Measurements from ENCODE around the gene NR1H2.

The NR1H2 gene

DNA sequence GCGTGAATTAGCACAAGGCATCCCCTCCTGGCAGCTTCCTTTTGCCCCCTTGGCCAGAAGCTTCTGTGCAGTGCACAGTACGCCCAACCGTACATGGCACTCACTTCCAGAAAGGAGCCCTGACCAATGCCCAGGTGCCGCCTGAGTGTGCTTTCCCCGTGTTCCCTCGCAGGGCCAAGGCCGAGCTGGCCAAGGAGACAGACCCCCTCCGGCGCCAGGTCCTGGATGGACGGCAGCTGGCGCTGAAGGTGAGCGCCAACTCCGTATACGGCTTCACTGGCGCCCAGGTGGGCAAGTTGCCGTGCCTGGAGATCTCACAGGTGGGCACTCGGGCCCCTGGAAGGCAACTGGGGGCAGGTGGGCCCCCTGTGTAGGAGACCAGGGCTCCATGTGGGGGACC lies 33.1 kb downstream of the NR1H2 start:
- TF ChIP-seq, protein P1, sequence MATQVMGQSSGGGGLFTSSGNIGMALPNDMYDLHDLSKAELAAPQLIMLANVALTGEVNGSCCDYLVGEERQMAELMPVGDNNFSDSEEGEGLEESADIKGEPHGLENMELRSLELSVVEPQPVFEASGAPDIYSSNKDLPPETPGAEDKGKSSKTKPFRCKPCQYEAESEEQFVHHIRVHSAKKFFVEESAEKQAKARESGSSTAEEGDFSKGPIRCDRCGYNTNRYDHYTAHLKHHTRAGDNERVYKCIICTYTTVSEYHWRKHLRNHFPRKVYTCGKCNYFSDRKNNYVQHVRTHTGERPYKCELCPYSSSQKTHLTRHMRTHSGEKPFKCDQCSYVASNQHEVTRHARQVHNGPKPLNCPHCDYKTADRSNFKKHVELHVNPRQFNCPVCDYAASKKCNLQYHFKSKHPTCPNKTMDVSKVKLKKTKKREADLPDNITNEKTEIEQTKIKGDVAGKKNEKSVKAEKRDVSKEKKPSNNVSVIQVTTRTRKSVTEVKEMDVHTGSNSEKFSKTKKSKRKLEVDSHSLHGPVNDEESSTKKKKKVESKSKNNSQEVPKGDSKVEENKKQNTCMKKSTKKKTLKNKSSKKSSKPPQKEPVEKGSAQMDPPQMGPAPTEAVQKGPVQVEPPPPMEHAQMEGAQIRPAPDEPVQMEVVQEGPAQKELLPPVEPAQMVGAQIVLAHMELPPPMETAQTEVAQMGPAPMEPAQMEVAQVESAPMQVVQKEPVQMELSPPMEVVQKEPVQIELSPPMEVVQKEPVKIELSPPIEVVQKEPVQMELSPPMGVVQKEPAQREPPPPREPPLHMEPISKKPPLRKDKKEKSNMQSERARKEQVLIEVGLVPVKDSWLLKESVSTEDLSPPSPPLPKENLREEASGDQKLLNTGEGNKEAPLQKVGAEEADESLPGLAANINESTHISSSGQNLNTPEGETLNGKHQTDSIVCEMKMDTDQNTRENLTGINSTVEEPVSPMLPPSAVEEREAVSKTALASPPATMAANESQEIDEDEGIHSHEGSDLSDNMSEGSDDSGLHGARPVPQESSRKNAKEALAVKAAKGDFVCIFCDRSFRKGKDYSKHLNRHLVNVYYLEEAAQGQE (IDR thresholded peaks at IDR 0.05; ENCODE audit: insufficient read depth in 1 of 2, low read depth in 2 of 2, low read length in 2 of 2): no peak
- no peak for TF ChIP-seq POLR2AphosphoS5 (IDR thresholded peaks at IDR 0.05; ENCODE audit: low read depth, low read length)
- no peak for TF ChIP-seq SIN3A (IDR thresholded peaks at IDR 0.05; ENCODE audit: borderline replicate concordance, insufficient read depth, low read length)
- TF ChIP-seq FOXP2 (optimal IDR thresholded peaks at IDR 0.05; ENCODE audit: borderline replicate concordance, extremely low read depth, extremely low read length, insufficient read depth): no peak
- no peak for TF ChIP-seq TAF1 (IDR thresholded peaks at IDR 0.05; ENCODE audit: borderline replicate concordance, insufficient read depth, low read length)

DNA sequence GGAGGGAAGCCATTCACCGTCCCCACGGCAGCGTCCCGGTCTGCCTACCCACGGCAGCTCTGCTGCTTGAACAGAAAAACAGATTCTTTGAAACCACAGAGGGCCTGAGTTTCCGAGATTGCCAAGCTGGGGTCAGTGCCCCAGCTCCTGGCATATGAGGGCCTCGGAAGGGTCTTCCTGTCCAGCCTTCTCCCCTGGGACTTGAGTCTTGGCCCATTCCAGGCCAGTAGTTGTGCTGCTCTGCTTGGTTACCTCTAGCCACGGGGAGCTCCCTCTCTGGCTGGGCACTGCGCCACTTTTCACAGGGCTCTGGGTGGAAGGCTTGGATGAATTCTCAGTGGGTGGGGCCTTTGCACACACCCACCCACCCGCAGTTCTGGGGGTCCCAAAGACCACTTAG lies 33.9 kb downstream of the NR1H2 start:
- TF ChIP-seq POLR2AphosphoS5 (IDR thresholded peaks at IDR 0.05; ENCODE audit: low read depth, low read length): no peak
- TF ChIP-seq, protein P1 (IDR thresholded peaks at IDR 0.05; ENCODE audit: insufficient read depth in 1 of 2, low read depth in 2 of 2, low read length in 2 of 2): no peak
- no peak for TF ChIP-seq TAF1 (IDR thresholded peaks at IDR 0.05; ENCODE audit: borderline replicate concordance, insufficient read depth, low read length)
- TF ChIP-seq SIN3A (IDR thresholded peaks at IDR 0.05; ENCODE audit: borderline replicate concordance, insufficient read depth, low read length): no peak
- no peak for TF ChIP-seq FOXP2 (optimal IDR thresholded peaks at IDR 0.05; ENCODE audit: borderline replicate concordance, extremely low read depth, extremely low read length, insufficient read depth)

GRCh38 chr19:50412419-50412818 lies 36.2 kb downstream of the NR1H2 start:
- TF ChIP-seq TAF1 (IDR thresholded peaks at IDR 0.05; ENCODE audit: borderline replicate concordance, insufficient read depth, low read length) (no peak), SIN3A (IDR thresholded peaks at IDR 0.05; ENCODE audit: borderline replicate concordance, insufficient read depth, low read length) (no peak), POLR2AphosphoS5 (IDR thresholded peaks at IDR 0.05; ENCODE audit: low read depth, low read length) (no peak), FOXP2 (optimal IDR thresholded peaks at IDR 0.05; ENCODE audit: borderline replicate concordance, extremely low read depth, extremely low read length, insufficient read depth) (no peak)
- TF ChIP-seq, protein P1 (IDR thresholded peaks at IDR 0.05; ENCODE audit: insufficient read depth in 1 of 2, low read depth in 2 of 2, low read length in 2 of 2): no peak

GRCh38 chr19:50413096-50413495 lies 36.8 kb downstream of the NR1H2 start:
- no peak for TF ChIP-seq TAF1 (IDR thresholded peaks at IDR 0.05; ENCODE audit: borderline replicate concordance, insufficient read depth, low read length)
- TF ChIP-seq SIN3A (IDR thresholded peaks at IDR 0.05; ENCODE audit: borderline replicate concordance, insufficient read depth, low read length): no peak
- no peak for TF ChIP-seq FOXP2 (optimal IDR thresholded peaks at IDR 0.05; ENCODE audit: borderline replicate concordance, extremely low read depth, extremely low read length, insufficient read depth)
- no peak for TF ChIP-seq POLR2AphosphoS5 (IDR thresholded peaks at IDR 0.05; ENCODE audit: low read depth, low read length)
- TF ChIP-seq, protein P1 (IDR thresholded peaks at IDR 0.05; ENCODE audit: insufficient read depth in 1 of 2, low read depth in 2 of 2, low read length in 2 of 2): no peak

DNA sequence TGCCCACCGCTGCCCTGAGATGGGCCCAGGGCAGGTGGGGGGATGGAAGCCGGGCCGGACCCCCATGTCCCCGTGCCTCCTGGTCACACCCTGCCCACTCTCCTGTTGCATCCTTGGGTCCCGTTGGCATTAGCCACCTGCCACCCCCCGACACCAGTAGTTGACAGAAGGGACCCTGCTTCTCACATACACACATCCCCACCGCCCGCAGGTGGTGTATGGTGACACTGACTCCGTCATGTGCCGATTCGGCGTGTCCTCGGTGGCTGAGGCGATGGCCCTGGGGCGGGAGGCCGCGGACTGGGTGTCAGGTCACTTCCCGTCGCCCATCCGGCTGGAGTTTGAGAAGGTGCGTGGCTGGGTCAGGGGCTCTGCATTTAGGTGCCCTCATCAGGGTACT lies 37.3 kb downstream of the NR1H2 start:
- TF ChIP-seq FOXP2 (optimal IDR thresholded peaks at IDR 0.05; ENCODE audit: borderline replicate concordance, extremely low read depth, extremely low read length, insufficient read depth): no peak
- no peak for TF ChIP-seq SIN3A (IDR thresholded peaks at IDR 0.05; ENCODE audit: borderline replicate concordance, insufficient read depth, low read length)
- no peak for TF ChIP-seq POLR2AphosphoS5 (IDR thresholded peaks at IDR 0.05; ENCODE audit: low read depth, low read length)
- TF ChIP-seq TAF1 (IDR thresholded peaks at IDR 0.05; ENCODE audit: borderline replicate concordance, insufficient read depth, low read length): no peak
- TF ChIP-seq, protein P1 (IDR thresholded peaks at IDR 0.05; ENCODE audit: insufficient read depth in 1 of 2, low read depth in 2 of 2, low read length in 2 of 2): no peak

Data from PFSK-1 (cell line).